Spinal cord (tissue), 10 donors: Measurements from ENCODE around the gene SMIM20. TPM values are rescaled to one million over a fixed set of nuclear protein-coding genes. Genes with fewer than 3 reads are reported as not detected.

Source experiments
- DNase-seq, 6 donors: peaks; one replicate each; pipeline versions ENCODE4 v3.0.0 to v3.0.0-alpha.2; 2013 to 2015; ENCODE audit warnings: low spot score in 6 of 6, low read depth in 4 of 6
- H3K27ac ChIP-seq: one replicate; pipeline ENCODE4 v1.5.1; 2013; ENCODE audit warnings: low read depth, low read length, control low read depth
- H3K27me3 ChIP-seq: one replicate; pipeline ENCODE4 v1.6.1; 2013; ENCODE audit warnings: low read length; ENCODE audit not compliant: control insufficient read depth, insufficient read depth
- H3K36me3 ChIP-seq: one replicate; pipeline ENCODE4 v1.6.1; 2013; ENCODE audit warnings: low read length; ENCODE audit not compliant: control insufficient read depth, insufficient read depth
- H3K4me1 ChIP-seq: one replicate; pipeline ENCODE4 v1.6.1; 2013; ENCODE audit warnings: low read length; ENCODE audit not compliant: control insufficient read depth, insufficient read depth
- H3K4me3 ChIP-seq: one replicate; pipeline ENCODE4 v1.5.1; 2013; ENCODE audit warnings: low read depth, low read length, control low read depth
- H3K9me3 ChIP-seq: one replicate; pipeline ENCODE4 v1.6.1; 2013; ENCODE audit warnings: low read length; ENCODE audit not compliant: control insufficient read depth, insufficient read depth
- WGBS: methylation state at CpG from one replicate; pipeline ENCODE4 v1.1.5; 2013; ENCODE audit warnings: missing lambda C conversion rate; ENCODE audit not compliant: insufficient coverage; 5-methylcytosine and 5-hydroxymethylcytosine counted together
- polyA plus RNA-seq, 2 donors: library from polyadenylated mRNA; unstranded; fragments of 120-200 nt; gene quantifications; one replicate each; pipeline ENCODE4 v1.2.1, GENCODE V29; 2013; ENCODE audit not compliant: insufficient read length in 2 of 2
- total RNA-seq, 2 donors: library from RNA; depleted of rRNA in 1 of 2; stranded (reverse); fragments of 120-200 nt in 1 of 2; fragments of >200 nt in 1 of 2; gene quantifications; one replicate each; pipeline versions ENCODE4 v1.2.3 to v1.2.4, GENCODE V29; 2013 to 2014
- donor health status: healthy.

The SMIM20 gene
- total and polyA plus RNA-seq, 4 donors: 29.1 to 46.4 (median 37.6) TPM

- peak in 1 of 6 donors; percentile 31 for DNase-seq
- Histone ChIP-seq H3K9me3 (no peaks in the 10 kb centered on the region), H3K4me1 (peaks cover 14% of the 10 kb centered on the region), H3K27me3 (no peaks in the 10 kb centered on the region), H3K4me3 (no peak overlapping the region), H3K36me3 (no peaks in the 10 kb centered on the region), H3K27ac (no peak overlapping the region)
- 84% methylated on average over 3 of the region's 14 CpGs for WGBS
Measured at GRCh38 chr4:25889589-25890503, 24.2 kb upstream of the SMIM20 start.

GRCh38 chr4:25890571-25891485, 23.2 kb upstream of the SMIM20 start:
- WGBS: 33% methylated on average over 9 of the region's 11 CpGs

GRCh38 chr4:25892796-25893195, 21.2 kb upstream of the SMIM20 start:
- Histone ChIP-seq H3K4me1 (peaks cover 19% of the 10 kb centered on the region), H3K9me3 (no peaks in the 10 kb centered on the region), H3K27me3 (no peaks in the 10 kb centered on the region), H3K4me3 (no peak overlapping the region), H3K27ac (no peak overlapping the region), H3K36me3 (no peaks in the 10 kb centered on the region)
- no peak for DNase-seq
- WGBS: 93% methylated on average over 2 of the region's 6 CpGs

More at GRCh38 chr4:25890571-25891485, 23.2 kb upstream of the SMIM20 start:
- no peaks in the 10 kb centered on the region for H3K36me3 ChIP-seq
- peaks cover 14% of the 10 kb centered on the region for H3K4me1 ChIP-seq
- no peaks in the 10 kb centered on the region for H3K9me3 ChIP-seq
- H3K27me3 ChIP-seq: no peaks in the 10 kb centered on the region
- DNase-seq: peak in 2 of 6 donors; percentile 41 to 83
- no peak overlapping the region for H3K27ac ChIP-seq
- no peak overlapping the region for H3K4me3 ChIP-seq

GRCh38 chr4:25896776-25897539, 17.1 kb upstream of the SMIM20 start:
- Histone ChIP-seq H3K27ac (no peak overlapping the region), H3K4me1 (peaks cover 10% of the 10 kb centered on the region), H3K36me3 (no peaks in the 10 kb centered on the region), H3K4me3 (no peak overlapping the region), H3K9me3 (no peaks in the 10 kb centered on the region), H3K27me3 (no peaks in the 10 kb centered on the region)
- DNase-seq: peak in 1 of 6 donors; percentile 54
- WGBS: 64% methylated on average over 4 of the region's 5 CpGs

GRCh38 chr4:25900310-25900709, 13.7 kb upstream of the SMIM20 start:
- H3K4me3 ChIP-seq: no peak overlapping the region
- no CpG with 5 or more reads among the region's 1 CpG for WGBS
- H3K27ac ChIP-seq: no peak overlapping the region
- no peaks in the 10 kb centered on the region for H3K9me3 ChIP-seq
- DNase-seq: no peak
- H3K36me3 ChIP-seq: no peaks in the 10 kb centered on the region
- no peaks in the 10 kb centered on the region for H3K27me3 ChIP-seq
- peaks cover 14% of the 10 kb centered on the region for H3K4me1 ChIP-seq

GRCh38 chr4:25901030-25901430, 13.0 kb upstream of the SMIM20 start:
- Histone ChIP-seq H3K27ac (no peak overlapping the region), H3K4me3 (no peak overlapping the region), H3K27me3 (no peaks in the 10 kb centered on the region), H3K9me3 (no peaks in the 10 kb centered on the region), H3K4me1 (peaks cover 14% of the 10 kb centered on the region), H3K36me3 (no peaks in the 10 kb centered on the region)
- peak in 2 of 6 donors; percentile 54 to 86 for DNase-seq
- WGBS: 41% methylated on average over 9 of the region's 10 CpGs

GRCh38 chr4:25903900-25904747, 9.9 kb upstream of the SMIM20 start:
- 54% methylated on average over 2 of the region's 8 CpGs for WGBS
- peaks cover 10% of the 10 kb centered on the region for H3K4me1 ChIP-seq
- H3K36me3 ChIP-seq: no peaks in the 10 kb centered on the region
- no peaks in the 10 kb centered on the region for H3K27me3 ChIP-seq
- no peak overlapping the region for H3K4me3 ChIP-seq
- DNase-seq: peak in 2 of 6 donors; percentile 45 to 63
- no peaks in the 10 kb centered on the region for H3K9me3 ChIP-seq
- no peak overlapping the region for H3K27ac ChIP-seq

- peaks cover 10% of the 10 kb centered on the region for H3K4me1 ChIP-seq
- WGBS: 100% methylated on average over 1 of the region's 3 CpGs
- H3K36me3 ChIP-seq: no peaks in the 10 kb centered on the region
- no peaks in the 10 kb centered on the region for H3K27me3 ChIP-seq
- no peak overlapping the region for H3K4me3 ChIP-seq
- DNase-seq: no peak
- H3K27ac ChIP-seq: no peak overlapping the region
- no peaks in the 10 kb centered on the region for H3K9me3 ChIP-seq
Measured at GRCh38 chr4:25904748-25905082, 9.3 kb upstream of the SMIM20 start.
